ENCODE results near the gene DPP4. TPM values are rescaled to one million over a fixed set of nuclear protein-coding genes. Genes with fewer than 3 reads are reported as not detected.

The DPP4 gene
- total and polyA plus RNA-seq, 2 experiments from 2014 or later: 1.5 to 2.8 TPM

DNA sequence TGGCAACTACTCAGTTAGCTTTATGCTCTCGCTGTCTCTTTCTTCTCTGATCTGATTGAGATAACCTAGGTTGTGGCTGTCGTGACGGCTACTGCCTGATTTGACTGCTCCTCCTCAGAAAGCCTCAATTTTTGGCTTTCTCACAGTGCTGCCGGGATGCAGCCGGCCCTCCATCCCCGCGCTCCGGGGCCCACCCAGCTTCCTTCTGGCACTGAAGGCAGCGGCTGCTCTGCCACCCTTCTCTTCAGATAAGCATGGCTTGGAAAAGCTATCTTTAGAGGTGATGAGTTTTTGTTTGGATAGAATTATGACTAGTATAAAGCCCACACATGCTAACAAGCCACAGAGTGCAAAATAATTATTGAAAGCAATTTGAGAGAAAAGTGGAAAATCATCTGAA, 102.5 kb downstream of the DPP4 start:
- Mint-ChIP-seq H3K36me3 (ENCODE audit: low read depth) (no peaks in the 10 kb centered on the region), H3K4me1 (peaks cover 12% of the 10 kb centered on the region; the same call in 2 of the 3 replicates), H3K4me3 (no peak overlapping the region), H3K27me3 (ENCODE audit: insufficient read depth, low read depth, poor library complexity) (no peaks in the 10 kb centered on the region), H3K27ac (no peak overlapping the region), H3K9me3 (no peaks in the 10 kb centered on the region)
- Histone ChIP-seq H3K79me2 (replicated peaks; ENCODE audit: insufficient read depth) (no peaks in the 10 kb centered on the region), H3K4me2 (no peak overlapping the region), H3K36me3 (ENCODE audit: insufficient read depth) (no peaks in the 10 kb centered on the region), H3K4me3 (no peak overlapping the region), H3K27me3 (ENCODE audit: insufficient read depth) (no peaks in the 10 kb centered on the region), H3K27ac (ENCODE audit: low read depth) (no peak overlapping the region), H3K4me1 (ENCODE audit: insufficient read depth) (no peaks in the 10 kb centered on the region), H3F3A (replicated peaks; ENCODE audit: low read depth) (no peaks in the 10 kb centered on the region), H2AFZ (0 out of 2 replicates have a peak overlapping the region, but pooled peaks have one; percentile 34), H3K9me2 (ENCODE audit: insufficient read depth) (no peaks in the 10 kb centered on the region), H4K20me1 (replicated peaks; ENCODE audit: insufficient read depth) (no peaks in the 10 kb centered on the region)
- no peak for TF ChIP-seq POLR2AphosphoS5 (IDR thresholded peaks at IDR 0.05; ENCODE audit: low read depth)
- no peak for TF ChIP-seq EZH2 (IDR thresholded peaks at IDR 0.05; ENCODE audit: low read depth, unreplicated experiment)
- TF ChIP-seq, protein P1, sequence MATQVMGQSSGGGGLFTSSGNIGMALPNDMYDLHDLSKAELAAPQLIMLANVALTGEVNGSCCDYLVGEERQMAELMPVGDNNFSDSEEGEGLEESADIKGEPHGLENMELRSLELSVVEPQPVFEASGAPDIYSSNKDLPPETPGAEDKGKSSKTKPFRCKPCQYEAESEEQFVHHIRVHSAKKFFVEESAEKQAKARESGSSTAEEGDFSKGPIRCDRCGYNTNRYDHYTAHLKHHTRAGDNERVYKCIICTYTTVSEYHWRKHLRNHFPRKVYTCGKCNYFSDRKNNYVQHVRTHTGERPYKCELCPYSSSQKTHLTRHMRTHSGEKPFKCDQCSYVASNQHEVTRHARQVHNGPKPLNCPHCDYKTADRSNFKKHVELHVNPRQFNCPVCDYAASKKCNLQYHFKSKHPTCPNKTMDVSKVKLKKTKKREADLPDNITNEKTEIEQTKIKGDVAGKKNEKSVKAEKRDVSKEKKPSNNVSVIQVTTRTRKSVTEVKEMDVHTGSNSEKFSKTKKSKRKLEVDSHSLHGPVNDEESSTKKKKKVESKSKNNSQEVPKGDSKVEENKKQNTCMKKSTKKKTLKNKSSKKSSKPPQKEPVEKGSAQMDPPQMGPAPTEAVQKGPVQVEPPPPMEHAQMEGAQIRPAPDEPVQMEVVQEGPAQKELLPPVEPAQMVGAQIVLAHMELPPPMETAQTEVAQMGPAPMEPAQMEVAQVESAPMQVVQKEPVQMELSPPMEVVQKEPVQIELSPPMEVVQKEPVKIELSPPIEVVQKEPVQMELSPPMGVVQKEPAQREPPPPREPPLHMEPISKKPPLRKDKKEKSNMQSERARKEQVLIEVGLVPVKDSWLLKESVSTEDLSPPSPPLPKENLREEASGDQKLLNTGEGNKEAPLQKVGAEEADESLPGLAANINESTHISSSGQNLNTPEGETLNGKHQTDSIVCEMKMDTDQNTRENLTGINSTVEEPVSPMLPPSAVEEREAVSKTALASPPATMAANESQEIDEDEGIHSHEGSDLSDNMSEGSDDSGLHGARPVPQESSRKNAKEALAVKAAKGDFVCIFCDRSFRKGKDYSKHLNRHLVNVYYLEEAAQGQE (IDR thresholded peaks at IDR 0.05; ENCODE audit: unreplicated experiment): no peak
- TF ChIP-seq, protein P2, sequence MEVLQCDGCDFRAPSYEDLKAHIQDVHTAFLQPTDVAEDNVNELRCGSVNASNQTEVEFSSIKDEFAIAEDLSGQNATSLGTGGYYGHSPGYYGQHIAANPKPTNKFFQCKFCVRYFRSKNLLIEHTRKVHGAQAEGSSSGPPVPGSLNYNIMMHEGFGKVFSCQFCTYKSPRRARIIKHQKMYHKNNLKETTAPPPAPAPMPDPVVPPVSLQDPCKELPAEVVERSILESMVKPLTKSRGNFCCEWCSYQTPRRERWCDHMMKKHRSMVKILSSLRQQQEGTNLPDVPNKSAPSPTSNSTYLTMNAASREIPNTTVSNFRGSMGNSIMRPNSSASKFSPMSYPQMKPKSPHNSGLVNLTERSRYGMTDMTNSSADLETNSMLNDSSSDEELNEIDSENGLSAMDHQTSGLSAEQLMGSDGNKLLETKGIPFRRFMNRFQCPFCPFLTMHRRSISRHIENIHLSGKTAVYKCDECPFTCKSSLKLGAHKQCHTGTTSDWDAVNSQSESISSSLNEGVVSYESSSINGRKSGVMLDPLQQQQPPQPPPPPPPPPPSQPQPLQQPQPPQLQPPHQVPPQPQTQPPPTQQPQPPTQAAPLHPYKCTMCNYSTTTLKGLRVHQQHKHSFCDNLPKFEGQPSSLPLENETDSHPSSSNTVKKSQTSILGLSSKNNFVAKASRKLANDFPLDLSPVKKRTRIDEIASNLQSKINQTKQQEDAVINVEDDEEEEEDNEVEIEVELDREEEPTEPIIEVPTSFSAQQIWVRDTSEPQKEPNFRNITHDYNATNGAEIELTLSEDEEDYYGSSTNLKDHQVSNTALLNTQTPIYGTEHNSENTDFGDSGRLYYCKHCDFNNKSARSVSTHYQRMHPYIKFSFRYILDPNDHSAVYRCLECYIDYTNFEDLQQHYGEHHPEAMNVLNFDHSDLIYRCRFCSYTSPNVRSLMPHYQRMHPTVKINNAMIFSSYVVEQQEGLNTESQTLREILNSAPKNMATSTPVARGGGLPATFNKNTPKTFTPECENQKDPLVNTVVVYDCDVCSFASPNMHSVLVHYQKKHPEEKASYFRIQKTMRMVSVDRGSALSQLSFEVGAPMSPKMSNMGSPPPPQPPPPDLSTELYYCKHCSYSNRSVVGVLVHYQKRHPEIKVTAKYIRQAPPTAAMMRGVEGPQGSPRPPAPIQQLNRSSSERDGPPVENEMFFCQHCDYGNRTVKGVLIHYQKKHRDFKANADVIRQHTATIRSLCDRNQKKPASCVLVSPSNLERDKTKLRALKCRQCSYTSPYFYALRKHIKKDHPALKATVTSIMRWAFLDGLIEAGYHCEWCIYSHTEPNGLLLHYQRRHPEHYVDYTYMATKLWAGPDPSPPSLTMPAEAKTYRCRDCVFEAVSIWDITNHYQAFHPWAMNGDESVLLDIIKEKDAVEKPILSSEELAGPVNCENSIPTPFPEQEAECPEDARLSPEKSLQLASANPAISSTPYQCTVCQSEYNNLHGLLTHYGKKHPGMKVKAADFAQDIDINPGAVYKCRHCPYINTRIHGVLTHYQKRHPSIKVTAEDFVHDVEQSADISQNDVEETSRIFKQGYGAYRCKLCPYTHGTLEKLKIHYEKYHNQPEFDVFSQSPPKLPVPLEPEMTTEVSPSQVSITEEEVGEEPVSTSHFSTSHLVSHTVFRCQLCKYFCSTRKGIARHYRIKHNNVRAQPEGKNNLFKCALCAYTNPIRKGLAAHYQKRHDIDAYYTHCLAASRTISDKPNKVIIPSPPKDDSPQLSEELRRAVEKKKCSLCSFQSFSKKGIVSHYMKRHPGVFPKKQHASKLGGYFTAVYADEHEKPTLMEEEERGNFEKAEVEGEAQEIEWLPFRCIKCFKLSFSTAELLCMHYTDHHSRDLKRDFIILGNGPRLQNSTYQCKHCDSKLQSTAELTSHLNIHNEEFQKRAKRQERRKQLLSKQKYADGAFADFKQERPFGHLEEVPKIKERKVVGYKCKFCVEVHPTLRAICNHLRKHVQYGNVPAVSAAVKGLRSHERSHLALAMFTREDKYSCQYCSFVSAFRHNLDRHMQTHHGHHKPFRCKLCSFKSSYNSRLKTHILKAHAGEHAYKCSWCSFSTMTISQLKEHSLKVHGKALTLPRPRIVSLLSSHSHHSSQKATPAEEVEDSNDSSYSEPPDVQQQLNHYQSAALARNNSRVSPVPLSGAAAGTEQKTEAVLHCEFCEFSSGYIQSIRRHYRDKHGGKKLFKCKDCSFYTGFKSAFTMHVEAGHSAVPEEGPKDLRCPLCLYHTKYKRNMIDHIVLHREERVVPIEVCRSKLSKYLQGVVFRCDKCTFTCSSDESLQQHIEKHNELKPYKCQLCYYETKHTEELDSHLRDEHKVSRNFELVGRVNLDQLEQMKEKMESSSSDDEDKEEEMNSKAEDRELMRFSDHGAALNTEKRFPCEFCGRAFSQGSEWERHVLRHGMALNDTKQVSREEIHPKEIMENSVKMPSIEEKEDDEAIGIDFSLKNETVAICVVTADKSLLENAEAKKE (CRISPR knock-in tag; IDR thresholded peaks at IDR 0.05): no peak
- TF ChIP-seq CREB1 (CRISPR knock-in tag; IDR thresholded peaks at IDR 0.05; ENCODE audit: low read depth): no peak
- TF ChIP-seq NANOG (IDR thresholded peaks at IDR 0.05; ENCODE audit: borderline replicate concordance): no peak
- TF ChIP-seq, protein P3, sequence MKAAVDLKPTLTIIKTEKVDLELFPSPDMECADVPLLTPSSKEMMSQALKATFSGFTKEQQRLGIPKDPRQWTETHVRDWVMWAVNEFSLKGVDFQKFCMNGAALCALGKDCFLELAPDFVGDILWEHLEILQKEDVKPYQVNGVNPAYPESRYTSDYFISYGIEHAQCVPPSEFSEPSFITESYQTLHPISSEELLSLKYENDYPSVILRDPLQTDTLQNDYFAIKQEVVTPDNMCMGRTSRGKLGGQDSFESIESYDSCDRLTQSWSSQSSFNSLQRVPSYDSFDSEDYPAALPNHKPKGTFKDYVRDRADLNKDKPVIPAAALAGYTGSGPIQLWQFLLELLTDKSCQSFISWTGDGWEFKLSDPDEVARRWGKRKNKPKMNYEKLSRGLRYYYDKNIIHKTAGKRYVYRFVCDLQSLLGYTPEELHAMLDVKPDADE (IDR thresholded peaks at IDR 0.05): no peak
- TF ChIP-seq ZNF114 (CRISPR knock-in tag; IDR thresholded peaks at IDR 0.05): no peak
- no peak for TF ChIP-seq ZNF331 (CRISPR knock-in tag; IDR thresholded peaks at IDR 0.05; ENCODE audit: low read depth)
- no peak for TF ChIP-seq JUNB (IDR thresholded peaks at IDR 0.05; ENCODE audit: unreplicated experiment)
- TF ChIP-seq STAT1 (IDR thresholded peaks at IDR 0.05; ENCODE audit: unreplicated experiment): no peak
- TF ChIP-seq, protein P4, sequence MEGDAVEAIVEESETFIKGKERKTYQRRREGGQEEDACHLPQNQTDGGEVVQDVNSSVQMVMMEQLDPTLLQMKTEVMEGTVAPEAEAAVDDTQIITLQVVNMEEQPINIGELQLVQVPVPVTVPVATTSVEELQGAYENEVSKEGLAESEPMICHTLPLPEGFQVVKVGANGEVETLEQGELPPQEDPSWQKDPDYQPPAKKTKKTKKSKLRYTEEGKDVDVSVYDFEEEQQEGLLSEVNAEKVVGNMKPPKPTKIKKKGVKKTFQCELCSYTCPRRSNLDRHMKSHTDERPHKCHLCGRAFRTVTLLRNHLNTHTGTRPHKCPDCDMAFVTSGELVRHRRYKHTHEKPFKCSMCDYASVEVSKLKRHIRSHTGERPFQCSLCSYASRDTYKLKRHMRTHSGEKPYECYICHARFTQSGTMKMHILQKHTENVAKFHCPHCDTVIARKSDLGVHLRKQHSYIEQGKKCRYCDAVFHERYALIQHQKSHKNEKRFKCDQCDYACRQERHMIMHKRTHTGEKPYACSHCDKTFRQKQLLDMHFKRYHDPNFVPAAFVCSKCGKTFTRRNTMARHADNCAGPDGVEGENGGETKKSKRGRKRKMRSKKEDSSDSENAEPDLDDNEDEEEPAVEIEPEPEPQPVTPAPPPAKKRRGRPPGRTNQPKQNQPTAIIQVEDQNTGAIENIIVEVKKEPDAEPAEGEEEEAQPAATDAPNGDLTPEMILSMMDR (conservative IDR thresholded peaks at IDR 0.05; ENCODE audit: low read depth in 2 of 2): no peak
- no peak for TF ChIP-seq EZH2phosphoT487 (IDR thresholded peaks at IDR 0.05; ENCODE audit: unreplicated experiment)
- DNase-seq (ENCODE audit: low spot score) (no peak), ATAC-seq (peak; percentile 24; the same call in 1 of the 3 replicates)

Measured in GM23338 (cell line).